GM19025 (cell line): ENCODE measurements around the gene GFM2.
"Not testable (repeated sequence)": the region's sequence is repeated elsewhere in the genome, so short reads cannot be mapped to it uniquely, and the experiment has no call there.

Source experiments
- ATAC-seq: cut with Tn5 transposase; IDR thresholded peaks from one replicate; pipeline ENCODE4 v1.9.1; 2021; ENCODE audit warnings: mild to moderate bottlenecking, low read depth, moderate library complexity; ENCODE audit not compliant: unreplicated experiment

GFM2 gene

GRCh38 chr5:74722271-74722670, 44.6 kb downstream of the GFM2 start:
- ATAC-seq = no peak

DNA sequence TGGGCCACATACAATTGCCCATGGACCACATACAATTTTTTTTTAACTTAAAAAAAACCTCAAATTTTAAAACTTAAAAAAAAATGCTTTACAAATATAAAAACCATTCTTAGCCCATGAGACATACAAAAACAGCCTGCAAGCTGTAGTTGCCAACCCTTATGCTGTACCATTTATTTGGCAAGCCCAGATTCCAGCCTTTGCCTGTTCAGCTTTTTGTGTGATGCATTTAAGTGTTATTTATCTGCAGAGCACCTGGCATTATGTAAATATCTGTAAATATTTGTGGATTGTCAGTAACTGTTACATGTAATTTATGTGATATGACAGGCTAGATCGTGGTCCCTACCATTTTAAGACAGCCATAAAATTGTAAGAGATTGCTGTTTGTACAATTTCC, 49.3 kb downstream of the GFM2 start:
- ATAC-seq = no peak

DNA sequence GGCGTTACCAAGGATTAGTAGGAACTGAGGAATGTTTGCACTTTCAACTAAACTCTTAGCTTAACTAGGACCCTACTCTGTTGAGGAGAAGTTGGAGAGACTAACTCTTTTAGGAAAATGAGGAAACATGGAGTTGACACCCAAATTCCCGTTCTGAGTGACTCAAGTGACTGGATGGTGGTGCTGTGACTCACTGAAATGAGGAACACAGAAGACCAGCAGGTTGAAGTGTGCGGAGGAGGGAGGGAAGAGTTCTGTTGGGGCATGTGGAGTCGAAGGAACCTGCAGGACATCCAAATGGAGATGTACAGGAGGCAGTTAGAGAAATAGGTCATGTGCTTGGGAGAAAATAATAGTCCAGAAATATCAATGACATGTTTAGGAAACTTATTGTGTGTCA, 73.7 kb downstream of the GFM2 start:
- no peak for ATAC-seq

DNA sequence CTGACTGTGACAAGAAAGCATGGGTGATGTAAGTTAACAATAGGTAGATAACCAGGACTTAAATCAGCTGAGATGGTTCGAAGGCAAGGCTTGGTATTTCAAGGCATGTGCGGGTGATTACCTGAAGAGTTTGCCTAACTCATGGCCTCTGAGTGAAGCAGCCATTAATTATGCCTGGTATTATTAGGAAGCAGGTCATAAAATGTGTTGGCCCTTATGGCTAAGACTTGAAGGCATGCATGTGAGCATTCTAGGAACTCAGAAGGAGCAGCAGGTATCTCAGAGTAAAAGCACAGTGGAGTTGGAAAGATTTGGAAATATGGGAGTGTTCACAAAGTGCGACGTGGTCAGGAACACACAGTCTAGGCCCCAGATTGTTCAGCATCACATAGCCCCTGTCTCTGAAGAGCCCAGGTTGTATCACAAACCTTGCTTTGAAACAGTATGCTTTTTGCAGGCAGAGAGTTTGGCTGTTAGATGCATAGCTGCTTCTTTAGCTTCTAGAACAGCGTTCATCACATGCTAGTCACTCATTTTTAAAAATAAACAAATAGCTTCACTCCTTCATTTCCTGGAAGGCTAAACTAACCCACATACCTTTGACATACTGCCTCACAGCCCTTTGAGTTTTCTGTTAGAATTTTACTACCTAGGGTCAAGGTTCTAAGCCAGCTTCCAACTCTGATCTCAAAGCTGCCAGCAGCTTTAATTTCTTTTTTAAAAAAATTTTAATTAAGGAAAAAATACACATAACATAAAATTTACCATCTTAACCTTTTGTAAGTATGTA, 79.8 kb downstream of the GFM2 start:
- ATAC-seq = no peak

DNA sequence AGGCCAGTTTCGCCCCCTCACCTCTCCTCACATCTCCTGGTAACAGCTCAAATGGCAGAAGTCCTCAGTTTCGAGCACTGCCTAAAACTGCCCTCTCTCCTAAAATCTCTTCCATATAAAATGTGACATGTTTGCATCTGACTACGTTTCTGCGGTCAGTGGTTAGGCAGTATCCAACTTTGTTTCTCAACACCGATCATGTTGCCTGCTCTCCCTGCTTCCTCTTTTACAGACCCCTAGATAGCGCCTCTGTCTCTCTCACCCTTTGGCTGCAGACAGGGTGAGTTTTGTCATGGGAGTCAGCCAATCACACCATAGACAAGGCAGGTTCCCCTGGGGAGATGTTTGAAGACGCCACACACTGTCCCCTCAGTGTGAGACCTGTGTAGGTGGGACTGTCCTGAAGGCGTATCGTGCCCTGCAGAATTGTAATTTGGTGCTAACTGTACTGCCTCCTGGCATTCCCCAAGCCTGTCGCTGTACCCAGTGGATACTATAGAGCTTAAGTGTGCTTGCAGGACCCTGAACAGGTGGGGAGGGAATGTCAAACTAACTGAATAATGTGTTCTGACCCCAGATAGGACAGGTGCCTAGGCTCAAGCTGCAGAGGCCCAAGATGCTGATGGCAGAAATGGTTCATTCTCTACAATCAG, 80.8 kb downstream of the GFM2 start:
- ATAC-seq = peak; percentile 33

DNA sequence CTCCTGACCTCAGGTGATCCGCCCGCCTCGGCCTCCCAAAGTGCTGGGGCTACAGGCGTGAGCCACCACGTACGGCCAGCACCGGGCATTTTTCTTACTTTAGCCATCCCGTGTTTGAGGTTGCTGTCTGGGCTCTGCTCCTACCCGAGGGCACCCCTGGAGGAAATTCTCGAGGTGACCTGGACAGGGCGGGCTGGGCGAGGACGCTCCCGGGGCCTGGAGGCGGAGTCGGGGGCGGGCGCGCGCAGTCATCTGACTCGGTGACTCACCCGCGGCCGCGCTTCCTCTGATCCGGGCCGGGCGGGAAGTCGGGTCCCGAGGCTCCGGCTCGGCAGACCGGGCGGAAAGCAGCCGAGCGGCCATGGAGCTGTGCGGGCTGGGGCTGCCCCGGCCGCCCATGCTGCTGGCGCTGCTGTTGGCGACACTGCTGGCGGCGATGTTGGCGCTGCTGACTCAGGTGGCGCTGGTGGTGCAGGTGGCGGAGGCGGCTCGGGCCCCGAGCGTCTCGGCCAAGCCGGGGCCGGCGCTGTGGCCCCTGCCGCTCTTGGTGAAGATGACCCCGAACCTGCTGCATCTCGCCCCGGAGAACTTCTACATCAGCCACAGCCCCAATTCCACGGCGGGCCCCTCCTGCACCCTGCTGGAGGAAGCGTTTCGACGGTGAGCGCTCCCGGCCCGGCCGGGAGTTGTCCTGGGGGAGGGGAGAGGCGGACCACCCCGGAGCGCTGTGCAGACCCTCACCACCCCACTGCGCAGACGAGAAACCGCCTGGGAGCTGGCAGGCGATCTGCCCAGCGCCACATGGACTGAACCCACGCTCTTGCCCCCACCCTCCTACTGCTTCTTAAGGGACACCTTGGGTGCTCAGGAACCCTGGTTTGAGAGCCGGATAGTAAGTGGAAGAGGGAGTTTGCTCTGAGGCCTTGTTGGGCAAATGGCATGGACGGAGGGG, 81.7 kb downstream of the GFM2 start, which contains the start of gene HEXB:
Gene HEXB (plus strand): TSS at position 334 of the 952 bp plus-strand sequence. CDS start 28 bp downstream, at position 362.
- ATAC-seq = peak; percentile 76

DNA sequence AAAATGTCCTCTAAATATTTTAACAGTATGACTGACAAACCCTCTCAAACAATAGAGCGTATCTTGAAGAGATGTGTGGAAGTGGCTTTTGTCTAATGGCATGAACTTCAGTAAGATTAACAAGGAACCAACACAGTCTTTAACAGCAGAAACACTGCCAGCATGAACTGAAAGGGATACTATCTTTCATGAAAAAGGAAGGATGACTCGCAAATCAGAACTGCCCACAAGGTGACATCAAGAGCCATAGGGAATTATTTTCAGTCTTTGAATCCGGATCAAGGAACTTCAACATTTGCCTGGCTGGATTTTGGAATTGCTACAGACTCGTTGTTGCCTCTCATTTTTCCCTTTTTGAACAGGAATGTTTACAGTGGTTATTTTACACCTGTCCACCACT, 87.0 kb downstream of the GFM2 start:
- ATAC-seq = no peak

DNA sequence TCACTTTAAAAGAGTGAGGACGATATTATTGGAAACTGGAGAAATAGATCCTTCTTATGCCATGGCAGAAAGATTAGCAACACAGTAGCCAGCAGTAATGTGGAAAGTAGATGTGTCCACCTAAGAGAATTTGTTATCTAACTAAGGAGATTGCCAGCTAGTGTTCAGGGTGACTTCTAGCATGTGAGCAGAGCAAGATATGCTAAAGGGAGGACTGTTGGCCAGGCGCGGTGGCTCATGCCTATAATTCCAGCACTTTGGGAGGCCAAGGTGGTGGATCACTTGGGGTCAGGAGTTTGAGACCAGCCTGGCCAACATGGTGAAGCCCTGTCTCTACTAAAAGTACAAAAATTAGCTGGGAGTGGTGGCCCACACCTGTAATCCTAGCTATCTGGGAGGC, 87.6 kb downstream of the GFM2 start:
- not testable (repeated sequence) for ATAC-seq

- not testable (repeated sequence) for ATAC-seq
Measured at GRCh38 chr5:74678123-74678522, 88.8 kb downstream of the GFM2 start.

DNA sequence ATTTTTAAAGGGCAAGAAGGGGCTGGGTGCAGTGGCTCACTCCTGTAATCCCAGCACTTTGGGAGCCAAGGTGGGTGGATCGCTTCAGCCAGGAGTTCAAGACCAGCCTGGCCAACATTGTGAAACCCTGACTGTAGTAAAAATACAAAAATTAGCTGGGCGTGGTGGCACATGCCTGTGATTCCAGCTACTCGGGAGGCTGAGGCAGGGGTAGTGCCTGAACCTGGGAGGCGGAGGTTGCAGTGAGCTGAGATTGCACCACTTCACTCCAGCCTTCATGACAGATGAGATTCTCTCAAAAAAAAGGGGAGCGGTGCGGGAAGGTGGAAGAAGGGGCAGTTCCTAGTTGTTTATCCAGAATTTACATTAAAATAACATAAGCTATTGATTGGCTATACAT, 90.5 kb downstream of the GFM2 start:
- ATAC-seq = not testable (repeated sequence)

DNA sequence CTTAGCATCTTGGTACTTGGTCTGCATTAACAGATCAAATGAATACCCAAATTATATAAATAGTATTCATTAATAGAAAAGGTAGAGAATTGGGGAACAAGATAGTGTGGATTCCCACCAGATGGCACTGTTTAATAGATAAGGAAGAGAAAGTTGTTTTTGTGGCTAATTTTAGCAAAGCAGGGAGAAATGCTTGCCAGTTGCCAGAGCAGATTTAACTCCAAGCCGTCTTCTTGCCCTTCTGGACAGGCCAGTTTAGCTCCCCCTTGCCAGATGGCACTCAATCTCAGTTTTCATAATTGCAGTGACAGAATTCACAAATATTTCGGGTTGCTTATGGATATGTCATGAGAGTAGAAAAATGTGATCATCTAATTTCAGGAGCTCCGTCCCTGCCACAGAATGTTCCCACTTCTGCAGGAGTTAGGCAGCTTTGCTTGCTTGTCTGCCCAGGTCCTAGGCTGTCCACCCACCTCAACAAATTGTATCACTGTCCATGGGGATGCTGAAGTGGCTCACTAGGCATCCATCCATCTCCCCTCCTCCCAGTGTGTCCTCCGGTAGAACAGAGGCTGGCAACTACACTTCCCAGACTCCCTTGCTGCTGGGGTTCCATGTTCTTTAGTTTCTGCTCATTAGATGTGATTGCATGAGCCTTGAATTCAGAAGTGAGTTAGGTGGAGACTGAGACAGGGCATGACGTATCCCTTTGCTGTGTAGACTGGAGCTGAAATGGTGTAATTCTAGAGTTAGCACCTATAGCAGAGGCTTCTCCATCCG, 93.7 kb downstream of the GFM2 start:
- ATAC-seq = no peak

DNA sequence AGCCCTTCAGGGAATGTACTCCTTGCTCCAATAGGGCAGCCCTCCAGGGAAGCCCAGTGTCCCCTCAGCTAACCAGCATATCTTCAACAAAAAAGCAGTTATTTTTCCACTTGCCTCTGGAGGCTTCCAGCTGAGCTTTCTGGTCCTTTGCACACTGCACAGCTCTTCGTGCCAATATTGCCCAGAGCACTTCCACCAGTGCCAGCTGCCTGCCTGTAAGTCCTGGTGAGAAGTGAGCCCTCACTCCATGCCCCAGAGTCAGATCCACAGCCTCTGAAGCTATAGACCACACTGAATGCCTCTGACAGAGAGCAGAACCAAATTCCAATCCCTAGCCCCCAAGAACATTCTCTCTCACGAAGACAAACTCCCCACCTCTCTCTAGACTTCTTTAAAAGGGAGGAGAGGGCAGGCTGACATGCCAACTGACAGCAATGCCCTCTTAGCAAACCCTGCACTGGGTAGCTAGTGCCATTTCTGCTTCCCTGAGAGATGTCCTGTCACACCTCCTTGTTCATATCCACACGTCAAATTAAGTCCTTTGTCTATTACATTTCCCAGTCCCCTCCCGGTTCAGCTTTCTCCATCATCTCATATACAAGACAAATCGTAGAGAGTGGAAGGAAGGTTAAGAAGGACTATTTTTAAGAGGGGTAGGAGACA, 94.6 kb downstream of the GFM2 start:
- no peak for ATAC-seq
